ENCODE results near the gene LYST.

LYST gene

GRCh38 chr1:235864469-235864868 is 2.2 kb downstream of the LYST start:
- TF ChIP-seq CTCF (IDR thresholded peaks at IDR 0.05; ENCODE audit: extremely low read depth, missing control alignments): no peak

GRCh38 chr1:235863699-235864093 is 3.0 kb downstream of the LYST start:
- no peak for TF ChIP-seq CTCF (IDR thresholded peaks at IDR 0.05; ENCODE audit: extremely low read depth, missing control alignments)
- no peak for DNase-seq (ENCODE audit: low spot score)

More at GRCh38 chr1:235864469-235864868, 2.2 kb downstream of the LYST start:
- no peak for DNase-seq (ENCODE audit: low spot score)

GRCh38 chr1:235861857-235862256 is 4.8 kb downstream of the LYST start:
- no peak for TF ChIP-seq CTCF (IDR thresholded peaks at IDR 0.05; ENCODE audit: extremely low read depth, missing control alignments)
- DNase-seq (ENCODE audit: low spot score): no peak

- no peak for DNase-seq (ENCODE audit: low spot score)
- TF ChIP-seq CTCF (IDR thresholded peaks at IDR 0.05; ENCODE audit: extremely low read depth, missing control alignments): no peak
Observed at GRCh38 chr1:235860829-235861228, 5.9 kb downstream of the LYST start.

GRCh38 chr1:235859789-235860188 is 6.9 kb downstream of the LYST start:
- no peak for DNase-seq (ENCODE audit: low spot score)
- no peak for TF ChIP-seq CTCF (IDR thresholded peaks at IDR 0.05; ENCODE audit: extremely low read depth, missing control alignments)

- no peak for TF ChIP-seq CTCF (IDR thresholded peaks at IDR 0.05; ENCODE audit: extremely low read depth, missing control alignments)
- no peak for DNase-seq (ENCODE audit: low spot score)
Observed at GRCh38 chr1:235858766-235859165, 7.9 kb downstream of the LYST start.

- DNase-seq (ENCODE audit: low spot score): no peak
- no peak for TF ChIP-seq CTCF (IDR thresholded peaks at IDR 0.05; ENCODE audit: extremely low read depth, missing control alignments)
Observed at GRCh38 chr1:235857756-235858155, 8.9 kb downstream of the LYST start.

All from GM20000 (cell line).